HEK293 (cell line): Measurements from ENCODE around the gene GSTP1.

Source experiments
- KLF1 ChIP-seq: fragments of 450-650 bp; formaldehyde crosslinking; IDR thresholded peaks from 2 replicates; pipeline ENCODE4 v1.5.1; 2016; ENCODE audit warnings: missing biosample characterization, missing genetic modification characterization
- KLF10 ChIP-seq: fragments of 450-650 bp; IDR thresholded peaks from 2 replicates; pipeline ENCODE4 v1.5.1; 2018; ENCODE audit warnings: missing biosample characterization, mild to moderate bottlenecking, missing genetic modification characterization
- KLF9 ChIP-seq: fragments of 450-650 bp; formaldehyde crosslinking; IDR thresholded peaks from 2 replicates; pipeline ENCODE4 v1.5.1; 2016; ENCODE audit warnings: missing biosample characterization, missing genetic modification characterization, low read depth
- PRDM4 ChIP-seq: fragments of 450-650 bp; formaldehyde crosslinking; IDR thresholded peaks from 2 replicates; pipeline ENCODE4 v1.5.1; 2017; ENCODE audit warnings: missing biosample characterization, missing genetic modification characterization
- REPIN1 ChIP-seq: fragments of 450-650 bp; formaldehyde crosslinking; IDR thresholded peaks from 2 replicates; pipeline ENCODE4 v1.5.1; 2017; ENCODE audit warnings: missing biosample characterization, missing genetic modification characterization, low read depth
- SP2 ChIP-seq: fragments of 450-650 bp; formaldehyde crosslinking; IDR thresholded peaks from 2 replicates; pipeline ENCODE4 v1.5.1; 2016; ENCODE audit warnings: missing biosample characterization, missing genetic modification characterization
- SP7 ChIP-seq: fragments of 450-650 bp; formaldehyde crosslinking; IDR thresholded peaks from 2 replicates; pipeline ENCODE4 v1.5.1; 2016; ENCODE audit warnings: missing biosample characterization, missing genetic modification characterization
- ZBTB17 ChIP-seq: fragments of 450-650 bp; formaldehyde crosslinking; IDR thresholded peaks from 2 replicates; pipeline ENCODE4 v1.5.1; 2016; ENCODE audit warnings: missing biosample characterization, missing genetic modification characterization
- ZFHX2 ChIP-seq: fragments of 450-650 bp; formaldehyde crosslinking; conservative IDR thresholded peaks from 2 replicates; pipeline ENCODE4 v1.5.1; 2016; ENCODE audit warnings: missing biosample characterization, missing genetic modification characterization
- ZFP3 ChIP-seq: fragments of 450-650 bp; formaldehyde crosslinking; IDR thresholded peaks from 2 replicates; pipeline ENCODE4 v1.5.1; 2016; ENCODE audit warnings: low read depth, missing biosample characterization, missing genetic modification characterization
- ZFP69B ChIP-seq: fragments of 450-650 bp; formaldehyde crosslinking; IDR thresholded peaks from 2 replicates; pipeline ENCODE4 v1.5.1; 2016; ENCODE audit warnings: missing biosample characterization, missing genetic modification characterization
- ZNF138 ChIP-seq: fragments of 450-650 bp; formaldehyde crosslinking; IDR thresholded peaks from 2 replicates; pipeline ENCODE4 v1.5.1; 2016; ENCODE audit warnings: missing biosample characterization, missing genetic modification characterization, borderline replicate concordance
- ZNF239 ChIP-seq: fragments of 450-650 bp; formaldehyde crosslinking; IDR thresholded peaks from 2 replicates; pipeline ENCODE4 v1.5.1; 2016; ENCODE audit warnings: missing biosample characterization, missing genetic modification characterization
- ZNF24 ChIP-seq: fragments of 450-650 bp; formaldehyde crosslinking; IDR thresholded peaks from 2 replicates; pipeline ENCODE4 v1.5.1; 2016; ENCODE audit warnings: missing biosample characterization, missing genetic modification characterization
- ZNF391 ChIP-seq: fragments of 450-650 bp; formaldehyde crosslinking; IDR thresholded peaks from 2 replicates; pipeline ENCODE4 v1.5.1; 2016; ENCODE audit warnings: low read depth, missing biosample characterization, missing genetic modification characterization, borderline replicate concordance
- ZNF48 ChIP-seq: fragments of 450-650 bp; formaldehyde crosslinking; IDR thresholded peaks from 2 replicates; pipeline ENCODE4 v1.5.1; 2016; ENCODE audit warnings: missing biosample characterization, missing genetic modification characterization
- ZNF548 ChIP-seq: fragments of 450-650 bp; formaldehyde crosslinking; IDR thresholded peaks from 2 replicates; pipeline ENCODE4 v1.5.1; 2016; ENCODE audit warnings: missing biosample characterization, missing genetic modification characterization
- ZNF610 ChIP-seq: fragments of 450-650 bp; formaldehyde crosslinking; IDR thresholded peaks from 2 replicates; pipeline ENCODE4 v1.5.1; 2016; ENCODE audit warnings: missing biosample characterization, missing genetic modification characterization, borderline replicate concordance
- ZNF692 ChIP-seq: fragments of 450-650 bp; formaldehyde crosslinking; IDR thresholded peaks from 2 replicates; pipeline ENCODE4 v1.5.1; 2016; ENCODE audit warnings: missing biosample characterization, missing genetic modification characterization
- TF ChIP-seq, protein P1 (sequence below): fragments of 450-650 bp; formaldehyde crosslinking; IDR thresholded peaks from 2 replicates; pipeline ENCODE4 v1.5.1; 2016; ENCODE audit warnings: missing biosample characterization, missing genetic modification characterization
- TF ChIP-seq, protein P2 (sequence below): sonication (generic); formaldehyde crosslinking; IDR thresholded peaks from 2 replicates; pipeline ENCODE4 v1.8.1; 2022; ENCODE audit warnings: mild to moderate bottlenecking, moderate library complexity, missing genetic modification reagents
- TF ChIP-seq, protein P3 (sequence below): fragments of 450-650 bp; formaldehyde crosslinking; optimal IDR thresholded peaks from 2 replicates; pipeline ENCODE3; 2016; ENCODE audit warnings: missing biosample characterization, mild to moderate bottlenecking, missing genetic modification characterization
- TF ChIP-seq, protein P4 (sequence below): fragments of 450-650 bp; formaldehyde crosslinking; IDR thresholded peaks from 2 replicates; pipeline ENCODE4 v1.5.1; 2016; ENCODE audit warnings: missing biosample characterization, missing genetic modification characterization, borderline replicate concordance
- TF ChIP-seq, protein P5 (sequence below): fragments of 450-650 bp; formaldehyde crosslinking; IDR thresholded peaks from 2 replicates; pipeline ENCODE4 v1.5.1; 2016; ENCODE audit warnings: missing biosample characterization, missing genetic modification characterization

GSTP1 gene

DNA sequence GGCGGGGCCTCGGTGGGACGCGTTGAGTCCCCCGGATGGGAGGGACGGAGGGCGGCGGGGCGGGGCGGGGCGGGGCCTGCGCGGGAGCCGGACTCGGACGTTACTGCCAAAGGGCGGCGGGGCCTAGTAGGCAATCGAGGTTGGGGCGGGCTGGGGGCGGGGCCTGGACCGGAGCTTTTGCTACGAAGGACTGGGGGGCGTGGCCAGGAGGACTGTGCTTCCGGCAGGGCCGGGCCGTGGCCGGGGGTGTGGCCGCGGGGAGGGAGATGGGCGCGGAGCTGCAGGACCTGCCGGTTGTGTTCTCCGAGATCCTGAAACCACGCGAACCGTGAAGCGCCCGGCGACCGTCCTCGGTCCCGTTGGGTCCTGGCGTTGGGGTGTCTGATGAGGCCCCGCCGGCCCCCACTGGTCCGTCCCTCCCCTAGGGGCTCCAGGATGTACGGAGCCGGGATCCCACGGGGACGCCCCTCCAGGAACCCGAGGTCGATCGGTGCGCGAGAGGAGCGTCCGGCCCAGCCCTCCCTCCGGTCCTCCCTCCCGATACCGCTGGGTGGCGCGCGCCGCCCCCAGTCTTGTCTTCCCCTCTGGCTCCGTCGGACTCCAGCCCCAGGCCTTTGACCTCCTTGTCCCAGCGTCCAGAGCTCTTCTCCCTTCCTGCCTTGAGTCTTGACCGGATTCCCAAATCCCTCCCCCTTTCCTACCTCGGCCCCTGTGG is 46.8 kb downstream of the GSTP1 start (continued):
- TF ChIP-seq, protein P1, sequence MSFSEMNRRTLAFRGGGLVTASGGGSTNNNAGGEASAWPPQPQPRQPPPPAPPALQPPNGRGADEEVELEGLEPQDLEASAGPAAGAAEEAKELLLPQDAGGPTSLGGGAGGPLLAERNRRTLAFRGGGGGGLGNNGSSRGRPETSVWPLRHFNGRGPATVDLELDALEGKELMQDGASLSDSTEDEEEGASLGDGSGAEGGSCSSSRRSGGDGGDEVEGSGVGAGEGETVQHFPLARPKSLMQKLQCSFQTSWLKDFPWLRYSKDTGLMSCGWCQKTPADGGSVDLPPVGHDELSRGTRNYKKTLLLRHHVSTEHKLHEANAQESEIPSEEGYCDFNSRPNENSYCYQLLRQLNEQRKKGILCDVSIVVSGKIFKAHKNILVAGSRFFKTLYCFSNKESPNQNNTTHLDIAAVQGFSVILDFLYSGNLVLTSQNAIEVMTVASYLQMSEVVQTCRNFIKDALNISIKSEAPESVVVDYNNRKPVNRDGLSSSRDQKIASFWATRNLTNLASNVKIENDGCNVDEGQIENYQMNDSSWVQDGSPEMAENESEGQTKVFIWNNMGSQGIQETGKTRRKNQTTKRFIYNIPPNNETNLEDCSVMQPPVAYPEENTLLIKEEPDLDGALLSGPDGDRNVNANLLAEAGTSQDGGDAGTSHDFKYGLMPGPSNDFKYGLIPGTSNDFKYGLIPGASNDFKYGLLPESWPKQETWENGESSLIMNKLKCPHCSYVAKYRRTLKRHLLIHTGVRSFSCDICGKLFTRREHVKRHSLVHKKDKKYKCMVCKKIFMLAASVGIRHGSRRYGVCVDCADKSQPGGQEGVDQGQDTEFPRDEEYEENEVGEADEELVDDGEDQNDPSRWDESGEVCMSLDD (tag by site-specific recombination), result peak; percentile 71
- no peak for TF ChIP-seq ZNF548 (tag by site-specific recombination)
- peak; percentile 72 for TF ChIP-seq SP7
- TF ChIP-seq, protein P2, sequence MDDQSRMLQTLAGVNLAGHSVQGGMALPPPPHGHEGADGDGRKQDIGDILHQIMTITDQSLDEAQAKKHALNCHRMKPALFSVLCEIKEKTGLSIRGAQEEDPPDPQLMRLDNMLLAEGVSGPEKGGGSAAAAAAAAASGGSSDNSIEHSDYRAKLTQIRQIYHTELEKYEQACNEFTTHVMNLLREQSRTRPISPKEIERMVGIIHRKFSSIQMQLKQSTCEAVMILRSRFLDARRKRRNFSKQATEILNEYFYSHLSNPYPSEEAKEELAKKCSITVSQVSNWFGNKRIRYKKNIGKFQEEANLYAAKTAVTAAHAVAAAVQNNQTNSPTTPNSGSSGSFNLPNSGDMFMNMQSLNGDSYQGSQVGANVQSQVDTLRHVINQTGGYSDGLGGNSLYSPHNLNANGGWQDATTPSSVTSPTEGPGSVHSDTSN (CRISPR knock-in tag), result no peak
- no peak for TF ChIP-seq ZNF138 (tag by site-specific recombination)
- peak; percentile 52 for TF ChIP-seq SP2 (tag by site-specific recombination)
- peak; percentile 92 for TF ChIP-seq ZBTB17 (tag by site-specific recombination)
- TF ChIP-seq, protein P3, sequence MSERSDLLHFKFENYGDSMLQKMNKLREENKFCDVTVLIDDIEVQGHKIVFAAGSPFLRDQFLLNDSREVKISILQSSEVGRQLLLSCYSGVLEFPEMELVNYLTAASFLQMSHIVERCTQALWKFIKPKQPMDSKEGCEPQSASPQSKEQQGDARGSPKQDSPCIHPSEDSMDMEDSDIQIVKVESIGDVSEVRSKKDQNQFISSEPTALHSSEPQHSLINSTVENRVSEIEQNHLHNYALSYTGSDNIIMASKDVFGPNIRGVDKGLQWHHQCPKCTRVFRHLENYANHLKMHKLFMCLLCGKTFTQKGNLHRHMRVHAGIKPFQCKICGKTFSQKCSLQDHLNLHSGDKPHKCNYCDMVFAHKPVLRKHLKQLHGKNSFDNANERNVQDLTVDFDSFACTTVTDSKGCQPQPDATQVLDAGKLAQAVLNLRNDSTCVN (tag by site-specific recombination), result peak; percentile 66
- TF ChIP-seq ZNF24, result peak; percentile 45; the same call in 1 of the 2 replicates
- TF ChIP-seq ZFHX2, result no peak
- TF ChIP-seq PRDM4, result no peak
- TF ChIP-seq ZNF391 (tag by site-specific recombination), result peak; percentile 42; the same call in 1 of the 2 replicates
- TF ChIP-seq, protein P4, sequence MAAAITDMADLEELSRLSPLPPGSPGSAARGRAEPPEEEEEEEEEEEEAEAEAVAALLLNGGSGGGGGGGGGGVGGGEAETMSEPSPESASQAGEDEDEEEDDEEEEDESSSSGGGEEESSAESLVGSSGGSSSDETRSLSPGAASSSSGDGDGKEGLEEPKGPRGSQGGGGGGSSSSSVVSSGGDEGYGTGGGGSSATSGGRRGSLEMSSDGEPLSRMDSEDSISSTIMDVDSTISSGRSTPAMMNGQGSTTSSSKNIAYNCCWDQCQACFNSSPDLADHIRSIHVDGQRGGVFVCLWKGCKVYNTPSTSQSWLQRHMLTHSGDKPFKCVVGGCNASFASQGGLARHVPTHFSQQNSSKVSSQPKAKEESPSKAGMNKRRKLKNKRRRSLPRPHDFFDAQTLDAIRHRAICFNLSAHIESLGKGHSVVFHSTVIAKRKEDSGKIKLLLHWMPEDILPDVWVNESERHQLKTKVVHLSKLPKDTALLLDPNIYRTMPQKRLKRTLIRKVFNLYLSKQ (tag by site-specific recombination), result no peak
- peak; percentile 39; the same call in 1 of the 2 replicates for TF ChIP-seq ZNF692 (tag by site-specific recombination)
- TF ChIP-seq ZFP69B (tag by site-specific recombination), result 0 out of 2 replicates have a peak, but pooled peaks have one; percentile 29
- peak; percentile 94 for TF ChIP-seq KLF9 (tag by site-specific recombination)
- TF ChIP-seq ZFP3 (tag by site-specific recombination), result no peak
- TF ChIP-seq REPIN1 (tag by site-specific recombination), result peak; percentile 72; the same call in 1 of the 2 replicates
- TF ChIP-seq ZNF239 (tag by site-specific recombination), result no peak
- TF ChIP-seq ZNF610, result peak; percentile 93
- TF ChIP-seq, protein P5, sequence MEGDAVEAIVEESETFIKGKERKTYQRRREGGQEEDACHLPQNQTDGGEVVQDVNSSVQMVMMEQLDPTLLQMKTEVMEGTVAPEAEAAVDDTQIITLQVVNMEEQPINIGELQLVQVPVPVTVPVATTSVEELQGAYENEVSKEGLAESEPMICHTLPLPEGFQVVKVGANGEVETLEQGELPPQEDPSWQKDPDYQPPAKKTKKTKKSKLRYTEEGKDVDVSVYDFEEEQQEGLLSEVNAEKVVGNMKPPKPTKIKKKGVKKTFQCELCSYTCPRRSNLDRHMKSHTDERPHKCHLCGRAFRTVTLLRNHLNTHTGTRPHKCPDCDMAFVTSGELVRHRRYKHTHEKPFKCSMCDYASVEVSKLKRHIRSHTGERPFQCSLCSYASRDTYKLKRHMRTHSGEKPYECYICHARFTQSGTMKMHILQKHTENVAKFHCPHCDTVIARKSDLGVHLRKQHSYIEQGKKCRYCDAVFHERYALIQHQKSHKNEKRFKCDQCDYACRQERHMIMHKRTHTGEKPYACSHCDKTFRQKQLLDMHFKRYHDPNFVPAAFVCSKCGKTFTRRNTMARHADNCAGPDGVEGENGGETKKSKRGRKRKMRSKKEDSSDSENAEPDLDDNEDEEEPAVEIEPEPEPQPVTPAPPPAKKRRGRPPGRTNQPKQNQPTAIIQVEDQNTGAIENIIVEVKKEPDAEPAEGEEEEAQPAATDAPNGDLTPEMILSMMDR, result peak; percentile 88
- TF ChIP-seq ZNF48 (tag by site-specific recombination), result no peak
- peak; percentile 94 for TF ChIP-seq KLF10 (tag by site-specific recombination)
- peak; percentile 81 for TF ChIP-seq KLF1 (tag by site-specific recombination)
